ENCODE measurements around the gene FUT3. TPM values are rescaled to one million over a fixed set of nuclear protein-coding genes. Genes with fewer than 3 reads are reported as not detected.

FUT3 gene
- total and polyA plus RNA-seq, 9 of the 15 experiments (the other 6 are each of a cell fraction or from before 2014, with no cell fraction given): 0.09 TPM; not detected in 8

DNA sequence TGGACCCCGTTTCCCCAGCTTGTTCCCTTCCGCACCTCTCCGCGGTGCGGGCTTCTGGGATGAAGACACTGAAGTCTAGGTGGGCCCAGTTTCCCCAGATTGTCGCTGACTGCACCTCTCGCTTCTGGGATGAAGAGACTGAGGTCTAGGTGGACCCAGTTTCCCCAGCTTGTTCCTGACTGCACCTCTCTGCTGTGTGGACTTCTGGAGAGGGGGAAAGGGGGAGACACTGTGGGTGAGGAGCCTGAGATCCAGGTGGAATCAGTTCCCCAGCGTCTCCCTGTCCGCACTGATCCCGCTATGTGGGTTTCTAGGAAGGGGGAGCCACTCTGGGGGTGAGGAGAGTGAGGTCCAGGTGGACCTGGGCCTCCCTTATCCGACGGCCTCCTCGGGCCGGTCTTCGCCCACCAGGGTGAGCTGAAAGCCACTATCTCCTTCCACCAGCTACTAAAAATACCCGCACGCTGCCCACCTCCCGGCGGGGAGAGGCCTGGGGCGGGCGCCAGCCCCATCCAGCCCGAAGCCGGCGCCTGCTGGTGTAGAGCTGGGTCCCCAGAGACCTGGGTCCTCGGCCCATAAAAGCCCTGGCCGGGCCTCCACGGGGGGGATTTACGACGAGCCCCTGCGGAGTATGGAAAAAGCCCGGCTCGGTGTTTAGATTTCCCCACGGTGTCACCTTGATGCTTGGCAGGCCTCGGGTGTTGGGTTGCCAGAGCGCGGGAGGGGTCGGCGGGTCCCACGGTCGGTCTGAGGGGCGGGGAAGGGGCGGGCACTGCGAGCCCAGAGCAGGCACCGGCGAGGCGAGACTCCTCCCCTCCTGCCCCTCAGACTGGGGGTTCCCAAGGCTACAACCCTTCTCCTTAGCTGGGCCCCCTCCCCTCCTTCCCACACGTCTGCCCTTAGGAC is 22.3 kb downstream of the FUT3 start:
- peak; percentile 9 for ATAC-seq
- Histone ChIP-seq H3K9me1 (ENCODE audit: control insufficient read depth, insufficient read depth, low read length) (peaks cover 3% of the 10 kb centered on the region), H2AFZ (ENCODE audit: low read depth, low read length) (peak overlapping the region; percentile 94), H3K4me3 (peak overlapping the region; percentile 59), H4K20me1 (replicated peaks; ENCODE audit: control insufficient read depth, insufficient read depth, low read length) (no peaks in the 10 kb centered on the region; the same call in 1 of the 2 replicates), H3K27me3 (ENCODE audit: control insufficient read depth in 2 of 2, insufficient read depth in 2 of 2, low read length in 2 of 2) (peaks cover 2 to 7% of the 10 kb centered on the region in 2 experiments; a peak in 3 of 5 replicates), H3K9ac (ENCODE audit: insufficient read depth in 1 of 2, low read depth in 2 of 2, low read length in 2 of 2) (peak overlapping the region; percentile 93 to 97), H3K4me1 (replicated peaks in 1 of 2; ENCODE audit: control insufficient read depth in 2 of 2, insufficient read depth in 2 of 2, low read length in 2 of 2) (peaks cover 6 to 63% of the 10 kb centered on the region in 2 experiments; a peak in 4 of 5 replicates), H3K27ac (ENCODE audit: extremely low read depth, low read depth, low read length) (peak overlapping the region; percentile 96), H3K36me3 (ENCODE audit: control insufficient read depth, insufficient read depth, low read length) (no peaks in the 10 kb centered on the region), H3K9me3 (replicated peaks; ENCODE audit: control insufficient read depth, insufficient read depth, low read depth, low read length) (no peaks in the 10 kb centered on the region), H3K4me2 (ENCODE audit: insufficient read depth, low read length) (peak overlapping the region; percentile 98), H3K79me2 (ENCODE audit: control insufficient read depth, insufficient read depth, low read length) (peaks cover 4% of the 10 kb centered on the region; the same call in 1 of the 3 replicates)
- BruUV-seq (replicated peaks): TSS peak; percentile 98
- intact Hi-C loops (cut with micrococcal nuclease) (no loop called here), in situ Hi-C loops (cut with MboI) (no loop called here)
- WGBS (ENCODE audit: insufficient coverage, low coverage, missing lambda C conversion rate): 33% methylated on average over 27 of the region's 47 CpGs
- CTCF ChIA-PET (ENCODE audit: low intra/inter-chr PET ratio): no interaction called here
- FAIRE-seq: no peak
- peak in 3 of 4 experiments; percentile 34 to 50 (median 45) for DNase-seq (ENCODE audit: extremely low read depth in 1 of 4, low spot score in 3 of 4)
- POLR2A ChIA-PET: interaction anchor here (0.6 to 2.2 kb wide), 22 partner anchors 9 to 448 kb away, joined by 3 to 16 read pairs (median 5); partner anchors contain the start of genes DUS3L, FUT3, FUT6 and NDUFA11
- TF ChIP-seq ZEB2 (IDR thresholded peaks at IDR 0.05) (0 out of 2 replicates have a peak, but pooled peaks have one; percentile 7), ZNF589 (CRISPR knock-in tag; IDR thresholded peaks at IDR 0.05; ENCODE audit: low read depth) (0 out of 2 replicates have a peak, but pooled peaks have one; percentile 19), JUNB (CRISPR knock-in tag; conservative IDR thresholded peaks at IDR 0.05) (no peak), NBN (IDR thresholded peaks at IDR 0.05; ENCODE audit: low read depth) (peak; percentile 27; the same call in 1 of the 2 replicates), TRIM28 (IDR thresholded peaks at IDR 0.05) (0 out of 2 replicates have a peak, but pooled peaks have one; percentile 8), TAF7 (tag; IDR thresholded peaks at IDR 0.05) (no peak), SMAD3 (CRISPR knock-in tag; conservative IDR thresholded peaks at IDR 0.05) (no peak), FOXA3 (CRISPR knock-in tag; conservative IDR thresholded peaks at IDR 0.05 in 1 of 2, IDR thresholded peaks at IDR 0.05 in 1 of 2) (0 out of 4 replicates have a peak, but pooled peaks of 1 of the 2 experiments have one; percentile 4), RBM22 (IDR thresholded peaks at IDR 0.05; ENCODE audit: low read depth, low read length, poor library complexity, severe bottlenecking) (peak; percentile 52), ZNF699 (CRISPR knock-in tag; IDR thresholded peaks at IDR 0.05; ENCODE audit: insufficient replicate concordance) (no peak), MIER1 (IDR thresholded peaks at IDR 0.05; ENCODE audit: low read depth) (0 out of 2 replicates have a peak, but pooled peaks have one; percentile 31)
- TF ChIP-seq, protein P1, sequence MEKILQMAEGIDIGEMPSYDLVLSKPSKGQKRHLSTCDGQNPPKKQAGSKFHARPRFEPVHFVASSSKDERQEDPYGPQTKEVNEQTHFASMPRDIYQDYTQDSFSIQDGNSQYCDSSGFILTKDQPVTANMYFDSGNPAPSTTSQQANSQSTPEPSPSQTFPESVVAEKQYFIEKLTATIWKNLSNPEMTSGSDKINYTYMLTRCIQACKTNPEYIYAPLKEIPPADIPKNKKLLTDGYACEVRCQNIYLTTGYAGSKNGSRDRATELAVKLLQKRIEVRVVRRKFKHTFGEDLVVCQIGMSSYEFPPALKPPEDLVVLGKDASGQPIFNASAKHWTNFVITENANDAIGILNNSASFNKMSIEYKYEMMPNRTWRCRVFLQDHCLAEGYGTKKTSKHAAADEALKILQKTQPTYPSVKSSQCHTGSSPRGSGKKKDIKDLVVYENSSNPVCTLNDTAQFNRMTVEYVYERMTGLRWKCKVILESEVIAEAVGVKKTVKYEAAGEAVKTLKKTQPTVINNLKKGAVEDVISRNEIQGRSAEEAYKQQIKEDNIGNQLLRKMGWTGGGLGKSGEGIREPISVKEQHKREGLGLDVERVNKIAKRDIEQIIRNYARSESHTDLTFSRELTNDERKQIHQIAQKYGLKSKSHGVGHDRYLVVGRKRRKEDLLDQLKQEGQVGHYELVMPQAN (IDR thresholded peaks at IDR 0.05; ENCODE audit: borderline replicate concordance): peak; percentile 15; the same call in 1 of the 2 replicates
- TF ChIP-seq, protein P2, sequence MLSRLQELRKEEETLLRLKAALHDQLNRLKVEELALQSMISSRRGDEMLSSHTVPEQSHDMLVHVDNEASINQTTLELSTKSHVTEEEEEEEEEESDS (CRISPR knock-in tag; IDR thresholded peaks at IDR 0.05): no peak
- TF ChIP-seq, protein P3, sequence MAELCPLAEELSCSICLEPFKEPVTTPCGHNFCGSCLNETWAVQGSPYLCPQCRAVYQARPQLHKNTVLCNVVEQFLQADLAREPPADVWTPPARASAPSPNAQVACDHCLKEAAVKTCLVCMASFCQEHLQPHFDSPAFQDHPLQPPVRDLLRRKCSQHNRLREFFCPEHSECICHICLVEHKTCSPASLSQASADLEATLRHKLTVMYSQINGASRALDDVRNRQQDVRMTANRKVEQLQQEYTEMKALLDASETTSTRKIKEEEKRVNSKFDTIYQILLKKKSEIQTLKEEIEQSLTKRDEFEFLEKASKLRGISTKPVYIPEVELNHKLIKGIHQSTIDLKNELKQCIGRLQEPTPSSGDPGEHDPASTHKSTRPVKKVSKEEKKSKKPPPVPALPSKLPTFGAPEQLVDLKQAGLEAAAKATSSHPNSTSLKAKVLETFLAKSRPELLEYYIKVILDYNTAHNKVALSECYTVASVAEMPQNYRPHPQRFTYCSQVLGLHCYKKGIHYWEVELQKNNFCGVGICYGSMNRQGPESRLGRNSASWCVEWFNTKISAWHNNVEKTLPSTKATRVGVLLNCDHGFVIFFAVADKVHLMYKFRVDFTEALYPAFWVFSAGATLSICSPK (IDR thresholded peaks at IDR 0.05; ENCODE audit: borderline replicate concordance): no peak
- TF ChIP-seq, protein P4, sequence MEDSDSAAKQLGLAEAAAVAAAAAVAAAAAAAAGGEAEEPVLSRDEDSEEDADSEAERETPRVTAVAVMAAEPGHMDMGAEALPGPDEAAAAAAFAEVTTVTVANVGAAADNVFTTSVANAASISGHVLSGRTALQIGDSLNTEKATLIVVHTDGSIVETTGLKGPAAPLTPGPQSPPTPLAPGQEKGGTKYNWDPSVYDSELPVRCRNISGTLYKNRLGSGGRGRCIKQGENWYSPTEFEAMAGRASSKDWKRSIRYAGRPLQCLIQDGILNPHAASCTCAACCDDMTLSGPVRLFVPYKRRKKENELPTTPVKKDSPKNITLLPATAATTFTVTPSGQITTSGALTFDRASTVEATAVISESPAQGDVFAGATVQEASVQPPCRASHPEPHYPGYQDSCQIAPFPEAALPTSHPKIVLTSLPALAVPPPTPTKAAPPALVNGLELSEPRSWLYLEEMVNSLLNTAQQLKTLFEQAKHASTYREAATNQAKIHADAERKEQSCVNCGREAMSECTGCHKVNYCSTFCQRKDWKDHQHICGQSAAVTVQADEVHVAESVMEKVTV (CRISPR knock-in tag; IDR thresholded peaks at IDR 0.05): no peak

All from K562 (cell line).